ENCODE results near the gene SHCBP1L. TPM values are rescaled to one million over a fixed set of nuclear protein-coding genes. Genes with fewer than 3 reads are reported as not detected.

SHCBP1L gene
- total RNA-seq, 1 experiment from 2014 or later: not detected

DNA sequence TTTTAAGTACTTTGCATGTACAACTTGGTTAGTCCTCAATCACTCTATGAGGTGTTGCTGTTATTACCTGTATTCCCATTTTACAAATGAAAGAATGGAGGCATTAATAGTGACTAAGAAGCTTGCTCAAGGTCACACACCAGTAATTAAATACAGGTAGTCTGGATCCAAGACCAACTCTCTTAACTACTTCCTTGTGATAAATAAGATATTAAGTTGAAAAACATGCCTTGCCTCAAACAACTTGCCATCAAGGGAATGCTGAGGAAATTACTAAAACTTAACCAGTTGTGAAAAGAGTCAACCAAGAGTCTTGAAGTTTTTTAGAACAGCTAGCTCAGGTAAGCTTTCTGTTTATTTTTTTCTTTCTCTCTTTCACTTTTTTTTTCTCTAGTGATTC is 49.3 kb upstream of the SHCBP1L start:
- Histone ChIP-seq H3K9ac (ENCODE audit: extremely low read depth, insufficient read length, low read length) (no peak overlapping the region), H3K27ac (ENCODE audit: insufficient read length, low read depth, low read length) (no peak overlapping the region)

More for the DNA sequence above, 49.3 kb upstream of the SHCBP1L start:
- Histone ChIP-seq H2AFZ (ENCODE audit: low read length) (no peak overlapping the region), H3K79me1 (ENCODE audit: insufficient read depth, low read depth, low read length, poor library complexity, severe bottlenecking) (no peaks in the 10 kb centered on the region), H3K4me1 (ENCODE audit: insufficient read depth, low read length) (no peaks in the 10 kb centered on the region), H3K23me2 (ENCODE audit: insufficient read length, low read depth, low read length, poor library complexity, severe bottlenecking) (no peaks in the 10 kb centered on the region), H3K14ac (ENCODE audit: insufficient read depth, low read length) (no peak overlapping the region), H4K5ac (ENCODE audit: insufficient read length, low read depth, low read length) (no peak overlapping the region), H3K23ac (ENCODE audit: insufficient read length, low read depth, low read length) (no peak overlapping the region), H3K27me3 (ENCODE audit: insufficient read depth, low read length) (no peaks in the 10 kb centered on the region), H2BK15ac (ENCODE audit: low read depth, low read length) (no peak overlapping the region), H3K4ac (ENCODE audit: low read depth, low read length) (no peak overlapping the region), H4K20me1 (ENCODE audit: control insufficient read depth, insufficient read depth, insufficient read length) (no peaks in the 10 kb centered on the region), H3K4me2 (ENCODE audit: insufficient read depth, insufficient read length, low read length) (no peak overlapping the region), H3K9me3 (ENCODE audit: control insufficient read depth, low read depth, low read length) (no peaks in the 10 kb centered on the region), H4K91ac (ENCODE audit: insufficient read length, low read depth, low read length) (no peak overlapping the region), H2BK20ac (ENCODE audit: low read depth, low read length, poor library complexity, severe bottlenecking) (no peak overlapping the region), H3K79me2 (ENCODE audit: insufficient read depth, low read length) (no peaks in the 10 kb centered on the region), H3K56ac (ENCODE audit: insufficient read length, low read depth, low read length) (no peak overlapping the region), H2BK5ac (ENCODE audit: insufficient read length, low read length) (no peak overlapping the region), H2BK12ac (ENCODE audit: insufficient read length, low read depth, low read length) (no peak overlapping the region), H4K8ac (replicated peaks; ENCODE audit: insufficient read length, low read depth, low read length) (no peak overlapping the region), H2AK5ac (ENCODE audit: insufficient read length, low read length) (no peak overlapping the region), H3T11ph (ENCODE audit: low read length) (no peak overlapping the region), H3K18ac (ENCODE audit: insufficient read length, low read depth, low read length) (no peak overlapping the region), H2BK120ac (ENCODE audit: low read depth, low read length, poor library complexity, severe bottlenecking) (no peak overlapping the region)
- H3K4me3 Mint-ChIP-seq: no peak overlapping the region
- peaks cover 0 to 3% (median 0%) of the 10 kb centered on the region in 3 experiments; a peak in 1 of 7 replicates for H3K36me3 Mint-ChIP-seq (ENCODE audit: insufficient read depth in 1 of 3, low read depth in 3 of 3)
- no peak overlapping the region for H3K27ac Mint-ChIP-seq
- no peaks in the 10 kb centered on the region for H3K4me1 Mint-ChIP-seq
- peaks cover 0 to 4% of the 10 kb centered on the region in 2 experiments; a peak in 2 of 5 replicates for H3K9me3 Mint-ChIP-seq
- DNase-seq: no peak
- no peaks in the 10 kb centered on the region for H3K27me3 Mint-ChIP-seq (ENCODE audit: low read depth)
- TF ChIP-seq, protein P1, sequence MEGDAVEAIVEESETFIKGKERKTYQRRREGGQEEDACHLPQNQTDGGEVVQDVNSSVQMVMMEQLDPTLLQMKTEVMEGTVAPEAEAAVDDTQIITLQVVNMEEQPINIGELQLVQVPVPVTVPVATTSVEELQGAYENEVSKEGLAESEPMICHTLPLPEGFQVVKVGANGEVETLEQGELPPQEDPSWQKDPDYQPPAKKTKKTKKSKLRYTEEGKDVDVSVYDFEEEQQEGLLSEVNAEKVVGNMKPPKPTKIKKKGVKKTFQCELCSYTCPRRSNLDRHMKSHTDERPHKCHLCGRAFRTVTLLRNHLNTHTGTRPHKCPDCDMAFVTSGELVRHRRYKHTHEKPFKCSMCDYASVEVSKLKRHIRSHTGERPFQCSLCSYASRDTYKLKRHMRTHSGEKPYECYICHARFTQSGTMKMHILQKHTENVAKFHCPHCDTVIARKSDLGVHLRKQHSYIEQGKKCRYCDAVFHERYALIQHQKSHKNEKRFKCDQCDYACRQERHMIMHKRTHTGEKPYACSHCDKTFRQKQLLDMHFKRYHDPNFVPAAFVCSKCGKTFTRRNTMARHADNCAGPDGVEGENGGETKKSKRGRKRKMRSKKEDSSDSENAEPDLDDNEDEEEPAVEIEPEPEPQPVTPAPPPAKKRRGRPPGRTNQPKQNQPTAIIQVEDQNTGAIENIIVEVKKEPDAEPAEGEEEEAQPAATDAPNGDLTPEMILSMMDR (conservative IDR thresholded peaks at IDR 0.05): no peak
